Endothelial cell (in vitro differentiated cells): ENCODE measurements around the gene NUDCD2. TPM values are rescaled to one million over a fixed set of nuclear protein-coding genes. Genes with fewer than 3 reads are reported as not detected.

Source experiments
- DNase-seq: peaks from one replicate; pipeline ENCODE4 v3.0.0; 2021; ENCODE audit warnings: low spot score
- H3K27ac Mint-ChIP-seq: one replicate; pipeline ENCODE4 v1.8.0; 2021; ENCODE audit warnings: mixed read lengths, inconsistent platforms; ENCODE audit not compliant: unreplicated experiment
- H3K27me3 Mint-ChIP-seq: one replicate; pipeline ENCODE4 v1.8.0; 2021; ENCODE audit warnings: mild to moderate bottlenecking, moderate library complexity, mixed read lengths, inconsistent platforms; ENCODE audit not compliant: unreplicated experiment
- H3K36me3 Mint-ChIP-seq: one replicate; pipeline ENCODE4 v1.8.0; 2021; ENCODE audit warnings: mild to moderate bottlenecking, low read depth, mixed read lengths, inconsistent platforms; ENCODE audit not compliant: unreplicated experiment
- H3K4me1 Mint-ChIP-seq: one replicate; pipeline ENCODE4 v1.8.0; 2021; ENCODE audit warnings: mild to moderate bottlenecking, mixed read lengths, inconsistent platforms; ENCODE audit not compliant: unreplicated experiment
- H3K4me3 Mint-ChIP-seq: one replicate; pipeline ENCODE4 v1.8.0; 2021; ENCODE audit warnings: mild to moderate bottlenecking, mixed read lengths, inconsistent platforms; ENCODE audit not compliant: unreplicated experiment
- H3K9me3 Mint-ChIP-seq: one replicate; pipeline ENCODE4 v1.8.0; 2021; ENCODE audit warnings: mixed read lengths, inconsistent platforms; ENCODE audit not compliant: unreplicated experiment
- CTCF ChIP-seq: fragments of 200-600 bp; sonication (generic); IDR thresholded peaks from one replicate; pipeline ENCODE4 v1.5.0; 2021; ENCODE audit warnings: antibody characterized with exemption; ENCODE audit not compliant: unreplicated experiment
- total RNA-seq: library from RNA; stranded (reverse); fragmentation: NEBNext Ultra II Directional; extraction: Animal tissue kit (Norgen Biotek cat#: 25700); gene quantifications from one replicate; pipeline ENCODE4 v1.2.1, GENCODE V29; 2021; ENCODE audit not compliant: unreplicated experiment

NUDCD2 gene
- total RNA-seq, 1 donor from 2014 or later = 19.2 TPM

DNA sequence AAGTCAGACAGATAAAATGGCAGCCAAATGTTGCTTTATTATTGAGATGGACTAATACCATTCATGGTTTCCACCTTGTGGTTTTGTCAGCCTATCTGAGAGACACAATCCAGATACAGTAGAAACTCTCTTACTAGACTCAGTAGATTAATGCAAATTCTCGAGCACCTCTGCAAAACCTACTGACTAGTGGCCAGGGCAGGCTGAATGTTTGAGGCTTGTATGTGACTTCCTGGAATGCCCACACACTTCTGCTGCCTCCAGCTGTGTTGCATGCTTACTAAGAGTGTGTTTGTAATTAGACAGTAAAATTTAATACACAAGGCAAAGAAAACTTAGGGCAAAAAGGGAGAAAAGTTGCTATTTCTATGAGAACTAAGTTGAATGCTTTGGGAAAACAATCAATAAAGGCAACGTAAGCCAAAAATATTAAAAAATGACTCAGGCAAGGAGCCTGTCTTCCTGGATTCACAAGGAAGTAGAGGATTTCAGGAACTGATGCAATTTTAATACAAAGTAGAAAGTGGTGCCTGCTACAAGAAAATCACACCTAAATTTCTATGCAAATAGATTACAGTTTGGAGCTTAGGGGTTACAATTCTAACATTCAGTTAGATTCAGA, 52.8 kb downstream of the NUDCD2 start:
- DNase-seq = no peak
- Mint-ChIP-seq H3K9me3 (no peaks in the 10 kb centered on the region), H3K36me3 (no peaks in the 10 kb centered on the region), H3K27me3 (peaks cover 6% of the 10 kb centered on the region), H3K4me1 (peaks cover 15% of the 10 kb centered on the region), H3K4me3 (no peak overlapping the region), H3K27ac (no peak overlapping the region)
- TF ChIP-seq CTCF = no peak

GRCh38 chr5:163404364-163405173, 55.3 kb downstream of the NUDCD2 start:
- no peaks in the 10 kb centered on the region for H3K9me3 Mint-ChIP-seq

DNA sequence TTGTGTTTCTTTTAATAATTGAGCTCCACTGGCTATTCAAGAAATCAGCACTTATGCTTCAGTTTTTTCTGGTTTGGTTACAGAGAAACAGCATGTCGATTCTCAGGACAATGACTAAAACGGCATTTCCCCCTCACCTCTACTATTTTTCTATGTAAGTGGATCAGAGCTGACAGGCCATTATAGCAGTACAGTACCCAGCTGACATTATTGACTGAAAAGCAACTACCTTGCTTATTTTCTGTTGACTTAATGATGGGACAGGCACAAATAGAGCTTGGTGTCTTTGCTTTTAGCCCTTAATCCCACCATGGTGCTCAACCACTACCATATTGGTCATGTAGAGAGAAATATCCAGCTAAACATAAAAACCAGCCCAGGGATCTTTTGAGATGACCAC, 57.9 kb downstream of the NUDCD2 start:
- Mint-ChIP-seq H3K36me3 (no peaks in the 10 kb centered on the region), H3K9me3 (no peaks in the 10 kb centered on the region), H3K4me1 (peaks cover 22% of the 10 kb centered on the region), H3K4me3 (no peak overlapping the region), H3K27ac (no peak overlapping the region), H3K27me3 (no peaks in the 10 kb centered on the region)
- TF ChIP-seq CTCF = no peak
- DNase-seq = no peak

More at GRCh38 chr5:163404364-163405173, 55.3 kb downstream of the NUDCD2 start:
- H3K27me3 Mint-ChIP-seq = peaks cover 4% of the 10 kb centered on the region
- no peak overlapping the region for H3K27ac Mint-ChIP-seq
- H3K4me1 Mint-ChIP-seq = peaks cover 15% of the 10 kb centered on the region
- no peak for DNase-seq
- no peak for TF ChIP-seq CTCF
- no peaks in the 10 kb centered on the region for H3K36me3 Mint-ChIP-seq
- no peak overlapping the region for H3K4me3 Mint-ChIP-seq

DNA sequence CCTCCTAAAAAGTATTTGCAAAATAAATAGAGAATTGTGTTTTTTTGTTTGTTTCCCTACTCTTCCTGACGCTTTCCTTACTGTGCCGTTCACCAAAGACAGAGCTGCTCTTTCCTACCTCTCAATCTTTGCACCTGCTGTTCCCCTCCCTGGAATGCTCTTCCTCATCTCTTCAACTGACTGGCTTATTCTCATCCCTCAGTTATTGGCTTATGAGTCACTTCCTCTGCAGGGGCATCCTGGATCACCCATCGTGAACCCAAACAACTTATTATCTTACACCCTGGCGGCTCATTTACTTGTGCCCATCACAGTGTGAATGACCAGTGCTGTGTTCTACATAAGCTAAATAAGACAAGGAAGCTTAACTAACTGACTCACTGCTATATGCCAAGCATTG, 58.6 kb downstream of the NUDCD2 start:
- H3K9me3 Mint-ChIP-seq = no peaks in the 10 kb centered on the region

More for the DNA sequence above, 58.6 kb downstream of the NUDCD2 start:
- Mint-ChIP-seq H3K27ac (no peak overlapping the region), H3K27me3 (no peaks in the 10 kb centered on the region), H3K4me1 (peaks cover 17% of the 10 kb centered on the region), H3K4me3 (no peak overlapping the region), H3K36me3 (no peaks in the 10 kb centered on the region)
- no peak for DNase-seq
- TF ChIP-seq CTCF = no peak
